ENCODE data around the gene RNU1-3.
"Not testable (repeated sequence)": the region's sequence is repeated elsewhere in the genome, so short reads cannot be mapped to it uniquely, and the experiment has no call there.

DNA sequence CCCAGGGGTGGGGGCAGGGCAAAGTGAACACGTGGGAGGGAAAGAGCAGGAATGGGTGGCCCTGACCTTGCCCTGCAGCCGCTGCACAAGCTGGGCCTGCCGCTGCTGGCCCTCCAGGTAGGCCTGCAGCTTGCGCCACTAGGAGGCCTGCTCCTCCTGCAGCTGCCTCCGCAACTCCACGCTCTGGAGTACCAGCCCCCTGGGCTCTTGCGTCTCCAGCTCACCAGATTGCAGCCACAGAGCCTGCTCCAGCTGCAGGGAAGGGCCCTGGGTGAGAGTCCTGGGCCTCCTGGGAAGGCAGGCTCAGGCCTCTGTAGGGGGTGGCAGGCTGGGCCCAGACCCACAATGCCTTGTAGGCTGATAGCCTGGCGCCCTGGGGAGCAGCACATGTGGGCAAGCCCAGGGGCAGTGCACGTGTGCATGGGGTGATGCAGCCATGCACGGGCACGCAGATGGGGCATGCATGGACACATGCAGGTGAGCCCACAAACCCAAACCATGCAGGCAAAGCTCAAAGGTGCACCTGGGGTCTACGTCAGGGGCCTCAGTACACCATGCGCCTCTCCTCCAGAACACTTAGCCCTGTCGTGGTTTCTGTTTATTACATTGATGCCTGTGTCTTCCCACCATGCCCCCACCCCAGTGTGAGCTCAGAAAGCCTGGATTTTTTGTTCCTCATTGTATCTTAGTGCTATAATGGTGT lies 9.6 kb downstream of the RNU1-3 start:
- TF ChIP-seq, protein P1, sequence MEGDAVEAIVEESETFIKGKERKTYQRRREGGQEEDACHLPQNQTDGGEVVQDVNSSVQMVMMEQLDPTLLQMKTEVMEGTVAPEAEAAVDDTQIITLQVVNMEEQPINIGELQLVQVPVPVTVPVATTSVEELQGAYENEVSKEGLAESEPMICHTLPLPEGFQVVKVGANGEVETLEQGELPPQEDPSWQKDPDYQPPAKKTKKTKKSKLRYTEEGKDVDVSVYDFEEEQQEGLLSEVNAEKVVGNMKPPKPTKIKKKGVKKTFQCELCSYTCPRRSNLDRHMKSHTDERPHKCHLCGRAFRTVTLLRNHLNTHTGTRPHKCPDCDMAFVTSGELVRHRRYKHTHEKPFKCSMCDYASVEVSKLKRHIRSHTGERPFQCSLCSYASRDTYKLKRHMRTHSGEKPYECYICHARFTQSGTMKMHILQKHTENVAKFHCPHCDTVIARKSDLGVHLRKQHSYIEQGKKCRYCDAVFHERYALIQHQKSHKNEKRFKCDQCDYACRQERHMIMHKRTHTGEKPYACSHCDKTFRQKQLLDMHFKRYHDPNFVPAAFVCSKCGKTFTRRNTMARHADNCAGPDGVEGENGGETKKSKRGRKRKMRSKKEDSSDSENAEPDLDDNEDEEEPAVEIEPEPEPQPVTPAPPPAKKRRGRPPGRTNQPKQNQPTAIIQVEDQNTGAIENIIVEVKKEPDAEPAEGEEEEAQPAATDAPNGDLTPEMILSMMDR (IDR thresholded peaks at IDR 0.05): not testable (repeated sequence)
- TF ChIP-seq EZH2 (IDR thresholded peaks at IDR 0.05; ENCODE audit: borderline replicate concordance, insufficient read depth, low read depth, low read length, poor library complexity, severe bottlenecking): not testable (repeated sequence)
